ENCODE data around the gene CRAT.

The CRAT gene

GRCh38 chr9:129136446-129137035 lies 25.9 kb upstream of the CRAT start:
- H3K79me2 ChIP-seq (ENCODE audit: control insufficient read depth, insufficient read depth, low read length): peaks cover 8% of the 10 kb centered on the region
- no peak overlapping the region for H4K5ac ChIP-seq (ENCODE audit: low read length)
- no CpG with 5 or more reads among the region's 16 CpGs for WGBS (ENCODE audit: extremely low coverage, insufficient coverage, low lambda C conversion rate)
- DNase-seq: no peak
- H3K4ac ChIP-seq (ENCODE audit: low read depth, low read length): no peak overlapping the region
- no peak overlapping the region for H3K9ac ChIP-seq (ENCODE audit: low read length)
- peaks cover 2% of the 10 kb centered on the region for H3K79me1 ChIP-seq (ENCODE audit: low read length)
- H2BK5ac ChIP-seq (ENCODE audit: low read length): no peak overlapping the region
- H4K8ac ChIP-seq (ENCODE audit: low read depth, low read length): no peak overlapping the region
- H3K4me1 ChIP-seq (ENCODE audit: control insufficient read depth, low read depth, low read length): peaks cover 7% of the 10 kb centered on the region
- H3K27me3 ChIP-seq (ENCODE audit: insufficient read depth, low read length, poor library complexity): no peaks in the 10 kb centered on the region
- H3K27ac ChIP-seq (ENCODE audit: low read depth, low read length): no peak overlapping the region
- no peak overlapping the region for H2BK15ac ChIP-seq (replicated peaks; ENCODE audit: low read depth)
- no peak overlapping the region for H3K4me2 ChIP-seq (ENCODE audit: low read length)
- H3K36me3 ChIP-seq (ENCODE audit: control insufficient read depth, insufficient read depth, low read length): peaks cover 2% of the 10 kb centered on the region
- no peak overlapping the region for H3K23ac ChIP-seq (ENCODE audit: low read length)
- no peak overlapping the region for H3K18ac ChIP-seq (ENCODE audit: low read length)
- H3K56ac ChIP-seq (ENCODE audit: low read length): no peak overlapping the region
- H3K4me3 ChIP-seq (ENCODE audit: low read length): no peak overlapping the region
- H2AK5ac ChIP-seq (ENCODE audit: low read length): no peak overlapping the region
- no peak overlapping the region for H2BK120ac ChIP-seq (ENCODE audit: low read depth, low read length)

GRCh38 chr9:129135476-129135875 lies 24.9 kb upstream of the CRAT start:
- H3K4me1 ChIP-seq (ENCODE audit: control insufficient read depth, low read depth, low read length): peaks cover 5% of the 10 kb centered on the region
- no peak overlapping the region for H4K8ac ChIP-seq (ENCODE audit: low read depth, low read length)
- no peak for DNase-seq
- no peak overlapping the region for H4K5ac ChIP-seq (ENCODE audit: low read length)
- no peak overlapping the region for H3K4me3 ChIP-seq (ENCODE audit: low read length)
- no peak overlapping the region for H2AK5ac ChIP-seq (ENCODE audit: low read length)
- no peaks in the 10 kb centered on the region for H3K27me3 ChIP-seq (ENCODE audit: insufficient read depth, low read length, poor library complexity)
- no peak overlapping the region for H3K4me2 ChIP-seq (ENCODE audit: low read length)
- no peak overlapping the region for H2BK15ac ChIP-seq (replicated peaks; ENCODE audit: low read depth)
- H3K36me3 ChIP-seq (ENCODE audit: control insufficient read depth, insufficient read depth, low read length): peaks cover 2% of the 10 kb centered on the region
- no CpG with 5 or more reads among the region's 6 CpGs for WGBS (ENCODE audit: extremely low coverage, insufficient coverage, low lambda C conversion rate)
- H3K79me1 ChIP-seq (ENCODE audit: low read length): no peaks in the 10 kb centered on the region
- H3K56ac ChIP-seq (ENCODE audit: low read length): no peak overlapping the region
- H3K4ac ChIP-seq (ENCODE audit: low read depth, low read length): no peak overlapping the region
- no peak overlapping the region for H3K9ac ChIP-seq (ENCODE audit: low read length)
- no peak overlapping the region for H3K27ac ChIP-seq (ENCODE audit: low read depth, low read length)
- no peaks in the 10 kb centered on the region for H3K79me2 ChIP-seq (ENCODE audit: control insufficient read depth, insufficient read depth, low read length)
- no peak overlapping the region for H2BK120ac ChIP-seq (ENCODE audit: low read depth, low read length)
- H3K23ac ChIP-seq (ENCODE audit: low read length): no peak overlapping the region
- H2BK5ac ChIP-seq (ENCODE audit: low read length): no peak overlapping the region
- no peak overlapping the region for H3K18ac ChIP-seq (ENCODE audit: low read length)

- no peaks in the 10 kb centered on the region for H3K27me3 ChIP-seq (ENCODE audit: insufficient read depth, low read length, poor library complexity)
- no CpG with 5 or more reads among the region's 4 CpGs for WGBS (ENCODE audit: extremely low coverage, insufficient coverage, low lambda C conversion rate)
These were observed 22.5 kb upstream of the CRAT start for GRCh38 chr9:129133082-129133481.

GRCh38 chr9:129131300-129132145 lies 20.9 kb upstream of the CRAT start:
- Histone ChIP-seq H4K5ac (ENCODE audit: low read length) (no peak overlapping the region), H2AK5ac (ENCODE audit: low read length) (no peak overlapping the region), H3K36me3 (ENCODE audit: control insufficient read depth, insufficient read depth, low read length) (peaks cover 2% of the 10 kb centered on the region), H2BK5ac (ENCODE audit: low read length) (no peak overlapping the region), H2BK120ac (ENCODE audit: low read depth, low read length) (no peak overlapping the region), H3K4me1 (ENCODE audit: control insufficient read depth, low read depth, low read length) (peaks cover 7% of the 10 kb centered on the region), H3K79me2 (ENCODE audit: control insufficient read depth, insufficient read depth, low read length) (no peaks in the 10 kb centered on the region), H3K4me2 (ENCODE audit: low read length) (no peak overlapping the region), H3K27me3 (ENCODE audit: insufficient read depth, low read length, poor library complexity) (no peaks in the 10 kb centered on the region), H3K27ac (ENCODE audit: low read depth, low read length) (no peak overlapping the region), H2BK15ac (replicated peaks; ENCODE audit: low read depth) (no peak overlapping the region), H3K23ac (ENCODE audit: low read length) (no peak overlapping the region), H3K4me3 (ENCODE audit: low read length) (no peak overlapping the region), H3K56ac (ENCODE audit: low read length) (no peak overlapping the region), H4K8ac (ENCODE audit: low read depth, low read length) (no peak overlapping the region), H3K9ac (ENCODE audit: low read length) (no peak overlapping the region), H3K79me1 (ENCODE audit: low read length) (peaks cover 1% of the 10 kb centered on the region), H3K4ac (ENCODE audit: low read depth, low read length) (no peak overlapping the region), H3K18ac (ENCODE audit: low read length) (no peak overlapping the region)
- peak; percentile 71 for DNase-seq
- WGBS (ENCODE audit: extremely low coverage, insufficient coverage, low lambda C conversion rate): no CpG with 5 or more reads among the region's 13 CpGs

More at GRCh38 chr9:129133082-129133481, 22.5 kb upstream of the CRAT start:
- no peak overlapping the region for H4K5ac ChIP-seq (ENCODE audit: low read length)
- no peak overlapping the region for H2BK5ac ChIP-seq (ENCODE audit: low read length)
- H3K56ac ChIP-seq (ENCODE audit: low read length): no peak overlapping the region
- H3K9ac ChIP-seq (ENCODE audit: low read length): no peak overlapping the region
- no peak overlapping the region for H3K4me2 ChIP-seq (ENCODE audit: low read length)
- H3K23ac ChIP-seq (ENCODE audit: low read length): no peak overlapping the region
- peaks cover 2% of the 10 kb centered on the region for H3K36me3 ChIP-seq (ENCODE audit: control insufficient read depth, insufficient read depth, low read length)
- no peak overlapping the region for H2AK5ac ChIP-seq (ENCODE audit: low read length)
- no peak overlapping the region for H3K4me3 ChIP-seq (ENCODE audit: low read length)
- no peak overlapping the region for H3K4ac ChIP-seq (ENCODE audit: low read depth, low read length)
- H2BK120ac ChIP-seq (ENCODE audit: low read depth, low read length): no peak overlapping the region
- no peak overlapping the region for H2BK15ac ChIP-seq (replicated peaks; ENCODE audit: low read depth)
- no peak overlapping the region for H4K8ac ChIP-seq (ENCODE audit: low read depth, low read length)
- H3K4me1 ChIP-seq (ENCODE audit: control insufficient read depth, low read depth, low read length): no peaks in the 10 kb centered on the region
- H3K79me2 ChIP-seq (ENCODE audit: control insufficient read depth, insufficient read depth, low read length): no peaks in the 10 kb centered on the region
- DNase-seq: no peak
- peaks cover 1% of the 10 kb centered on the region for H3K79me1 ChIP-seq (ENCODE audit: low read length)
- no peak overlapping the region for H3K18ac ChIP-seq (ENCODE audit: low read length)
- H3K27ac ChIP-seq (ENCODE audit: low read depth, low read length): no peak overlapping the region

GRCh38 chr9:129130791-129131190 lies 20.2 kb upstream of the CRAT start:
- Histone ChIP-seq H3K27ac (ENCODE audit: low read depth, low read length) (no peak overlapping the region), H2BK5ac (ENCODE audit: low read length) (no peak overlapping the region), H3K4me3 (ENCODE audit: low read length) (no peak overlapping the region), H3K79me1 (ENCODE audit: low read length) (peaks cover 1% of the 10 kb centered on the region), H3K9ac (ENCODE audit: low read length) (no peak overlapping the region), H4K8ac (ENCODE audit: low read depth, low read length) (no peak overlapping the region), H3K27me3 (ENCODE audit: insufficient read depth, low read length, poor library complexity) (no peaks in the 10 kb centered on the region), H3K36me3 (ENCODE audit: control insufficient read depth, insufficient read depth, low read length) (peaks cover 2% of the 10 kb centered on the region), H2AK5ac (ENCODE audit: low read length) (no peak overlapping the region), H3K23ac (ENCODE audit: low read length) (no peak overlapping the region), H3K56ac (ENCODE audit: low read length) (no peak overlapping the region), H3K4me1 (ENCODE audit: control insufficient read depth, low read depth, low read length) (peaks cover 7% of the 10 kb centered on the region), H3K79me2 (ENCODE audit: control insufficient read depth, insufficient read depth, low read length) (no peaks in the 10 kb centered on the region), H2BK120ac (ENCODE audit: low read depth, low read length) (no peak overlapping the region), H4K5ac (ENCODE audit: low read length) (no peak overlapping the region), H3K4ac (ENCODE audit: low read depth, low read length) (no peak overlapping the region), H3K18ac (ENCODE audit: low read length) (no peak overlapping the region), H2BK15ac (replicated peaks; ENCODE audit: low read depth) (no peak overlapping the region), H3K4me2 (ENCODE audit: low read length) (no peak overlapping the region)
- WGBS (ENCODE audit: extremely low coverage, insufficient coverage, low lambda C conversion rate): no CpG with 5 or more reads among the region's 3 CpGs
- DNase-seq: no peak

Measured in mesendoderm (in vitro differentiated cells).